HG02678 (cell line): ENCODE measurements around the gene TUBA4A.
"Not testable (repeated sequence)": the region's sequence is repeated elsewhere in the genome, so short reads cannot be mapped to it uniquely, and the experiment has no call there.

Experiments
- ATAC-seq: cut with Tn5 transposase; IDR thresholded peaks from one replicate; pipeline ENCODE4 v1.9.1; 2021; ENCODE audit warnings: mild to moderate bottlenecking, moderate library complexity; ENCODE audit not compliant: unreplicated experiment

Gene TUBA4A

GRCh38 chr2:219214141-219214540, 39.6 kb downstream of the TUBA4A start:
- ATAC-seq = no peak

GRCh38 chr2:219213486-219214071, 40.1 kb downstream of the TUBA4A start:
- no peak for ATAC-seq

- no peak for ATAC-seq
These were observed 40.7 kb downstream of the TUBA4A start for GRCh38 chr2:219213026-219213415.

GRCh38 chr2:219210886-219211362, 42.8 kb downstream of the TUBA4A start:
- no peak for ATAC-seq

- no peak for ATAC-seq
These were observed 43.4 kb downstream of the TUBA4A start for GRCh38 chr2:219210196-219210885.

GRCh38 chr2:219209236-219210195, 44.2 kb downstream of the TUBA4A start:
- ATAC-seq = no peak

- no peak for ATAC-seq
These were observed 45.6 kb downstream of the TUBA4A start for GRCh38 chr2:219207884-219208740.

- no peak for ATAC-seq
These were observed 46.4 kb downstream of the TUBA4A start for GRCh38 chr2:219207134-219207883.

GRCh38 chr2:219206328-219207133, 47.2 kb downstream of the TUBA4A start, which contains the start of gene ZFAND2B:
TSS of gene ZFAND2B (plus strand) at chr2:219206782. CDS start at chr2:219206988, 206 bp downstream.
- peak; percentile 97 for ATAC-seq

GRCh38 chr2:219205981-219206327, 47.8 kb downstream of the TUBA4A start:
- no peak for ATAC-seq

- no peak for ATAC-seq
These were observed 48.6 kb downstream of the TUBA4A start for GRCh38 chr2:219205165-219205538.

- ATAC-seq = no peak
These were observed 49.1 kb downstream of the TUBA4A start for GRCh38 chr2:219204425-219205164.

- not testable (repeated sequence) for ATAC-seq
These were observed 52.4 kb downstream of the TUBA4A start for GRCh38 chr2:219201331-219201730.

- not testable (repeated sequence) for ATAC-seq
These were observed 53.0 kb downstream of the TUBA4A start for GRCh38 chr2:219200502-219201326.
